GM15510 (cell line): ENCODE results near the gene TMEM131L.

ENCODE experiments used
- POLR2A ChIP-seq: IDR thresholded peaks from 3 replicates; pipeline ENCODE4 v1.6.1; 2011; ENCODE audit warnings: borderline replicate concordance; ENCODE audit not compliant: insufficient read length; ENCODE audit errors: extremely low read depth

Gene TMEM131L

DNA sequence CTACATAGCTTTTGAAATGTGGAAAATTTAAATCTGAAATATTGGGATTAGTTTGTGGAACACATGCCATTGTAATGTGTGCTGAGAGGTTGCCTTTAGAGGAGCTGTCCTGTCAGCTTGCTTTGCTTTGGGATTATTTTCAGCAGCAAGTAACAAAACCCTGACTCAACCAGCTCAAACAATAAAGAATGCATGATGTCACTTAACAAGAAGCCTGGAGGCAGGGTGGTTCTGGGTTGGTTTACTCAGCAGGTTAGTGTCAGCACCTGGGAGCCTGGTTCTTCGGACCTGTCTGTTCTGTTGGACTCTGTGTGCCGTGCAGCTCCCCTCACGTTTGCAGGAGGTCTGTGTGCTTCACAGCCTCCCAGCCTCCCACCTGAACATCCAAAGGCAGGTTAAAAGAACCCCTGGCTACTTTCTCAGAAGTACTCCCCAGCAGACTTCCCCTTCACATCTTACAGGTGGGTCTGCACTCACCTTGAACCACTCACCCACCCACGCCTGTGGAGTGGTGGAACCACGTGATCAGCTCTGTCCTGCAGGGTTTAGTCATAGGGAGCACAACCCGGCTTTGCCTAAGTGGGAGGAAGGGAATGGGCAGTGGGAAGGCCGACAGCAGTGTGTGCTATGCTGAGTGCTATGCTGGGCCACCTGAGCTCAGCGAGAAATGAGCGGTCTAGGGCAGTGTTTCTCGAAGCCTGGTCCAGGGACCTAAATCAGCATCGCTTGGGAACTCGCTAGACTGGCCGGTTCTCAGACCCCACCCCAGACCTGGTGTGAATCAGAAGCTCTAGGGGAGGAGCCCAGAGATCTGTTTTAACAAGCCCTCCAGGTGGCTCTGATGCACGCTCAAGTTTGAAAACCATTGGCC, 20.4 kb downstream of the TMEM131L start:
- no peak for TF ChIP-seq POLR2A

DNA sequence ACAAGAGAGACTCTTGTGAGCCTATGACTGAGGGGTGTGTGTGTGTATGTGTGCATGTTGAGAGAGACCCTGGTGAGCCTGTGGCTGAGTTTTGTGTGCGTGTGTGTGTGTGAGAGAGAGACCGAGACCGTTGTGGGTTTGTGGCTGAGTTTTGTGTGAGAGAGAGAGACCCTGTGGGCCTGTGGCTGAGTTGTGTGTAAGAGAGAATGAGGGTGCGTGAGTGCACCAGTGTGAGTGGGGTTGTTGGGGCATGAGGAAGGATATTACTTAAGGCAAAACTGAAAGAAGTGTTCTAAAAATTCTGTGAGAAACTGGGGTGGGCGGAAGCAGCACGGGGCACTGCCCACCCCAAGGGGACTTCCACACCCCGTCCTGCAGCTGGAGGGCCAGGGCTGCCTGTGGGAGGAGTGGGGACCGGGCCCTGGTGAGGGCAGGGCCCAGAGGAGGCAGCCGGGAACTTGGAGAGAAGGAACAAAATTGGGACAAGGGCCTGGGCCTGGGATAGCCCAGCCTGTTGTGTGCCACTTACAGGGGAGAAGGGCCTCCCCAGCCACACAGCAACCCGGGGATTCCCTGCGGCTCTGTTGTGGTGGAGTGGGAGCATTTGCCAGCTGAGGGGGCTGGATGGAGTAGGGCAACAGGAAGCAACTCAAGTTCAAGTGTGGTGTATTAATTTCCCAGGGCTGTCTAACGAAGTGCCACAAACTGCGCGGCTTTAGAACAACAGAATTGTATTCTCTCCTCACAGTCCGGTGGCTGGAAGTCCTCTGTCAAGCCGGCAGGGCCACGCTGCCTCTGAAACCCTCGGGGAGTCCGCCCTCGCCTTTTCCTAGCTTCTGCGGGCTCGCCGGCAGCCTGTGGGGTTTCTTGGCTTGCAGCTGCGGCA, 22.1 kb downstream of the TMEM131L start:
- peak; percentile 35 for TF ChIP-seq POLR2A

DNA sequence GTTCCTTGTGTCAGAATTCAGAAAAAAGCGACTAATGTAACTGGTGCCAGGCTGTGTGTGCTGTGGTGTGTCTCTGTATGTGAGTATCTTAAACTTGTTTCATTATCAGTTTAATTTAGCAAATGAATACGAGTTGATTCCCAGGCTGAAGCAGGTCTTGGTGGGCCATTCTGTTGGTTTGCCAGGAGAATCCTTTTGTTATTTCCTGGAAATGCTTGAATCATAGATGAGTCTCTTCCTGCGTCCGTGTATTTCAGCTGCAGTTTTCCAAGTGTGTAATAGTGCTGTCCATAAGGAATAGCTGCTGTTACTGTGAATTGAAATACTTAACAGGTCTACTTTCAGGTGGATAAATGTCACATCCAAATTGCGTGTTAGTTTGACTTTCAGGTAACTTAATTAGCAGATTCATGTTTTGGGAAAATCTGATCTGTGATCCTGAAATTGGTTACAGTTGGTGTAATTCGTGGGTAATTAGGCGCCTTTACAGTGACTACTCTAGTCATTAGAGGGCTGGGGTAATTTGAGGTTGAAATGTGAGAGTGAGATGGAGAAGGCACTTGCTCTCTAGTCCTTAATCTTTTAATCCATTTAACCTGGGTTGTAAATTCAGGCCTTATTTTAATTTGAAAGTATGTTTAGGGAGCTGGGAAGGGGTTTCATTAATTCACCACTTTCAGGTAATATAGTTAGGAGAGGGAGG, 23.8 kb downstream of the TMEM131L start:
- TF ChIP-seq POLR2A, result no peak

DNA sequence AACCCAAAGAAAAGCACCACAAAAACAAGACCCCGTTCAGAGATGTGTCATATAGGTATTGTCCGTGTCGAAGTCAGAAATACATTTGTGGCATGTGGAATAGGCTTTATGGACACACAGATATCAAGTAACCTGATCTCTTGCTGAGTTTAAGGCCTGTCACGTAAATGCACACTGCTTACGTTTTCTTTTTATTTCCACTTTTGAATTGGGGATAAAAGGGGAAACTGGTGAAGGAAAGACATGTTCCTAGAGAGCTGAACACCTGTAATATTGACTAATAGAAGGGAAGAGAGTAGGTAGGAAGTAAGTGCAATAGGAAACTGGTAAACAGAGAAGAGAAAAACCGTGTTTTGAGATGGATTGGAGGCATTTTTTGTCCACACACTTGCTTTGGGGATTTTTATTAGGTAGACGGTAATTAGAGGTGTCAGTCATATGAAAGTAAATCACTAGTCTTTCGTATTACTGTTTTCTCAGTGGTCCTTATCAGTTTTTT, 24.9 kb downstream of the TMEM131L start:
- no peak for TF ChIP-seq POLR2A

DNA sequence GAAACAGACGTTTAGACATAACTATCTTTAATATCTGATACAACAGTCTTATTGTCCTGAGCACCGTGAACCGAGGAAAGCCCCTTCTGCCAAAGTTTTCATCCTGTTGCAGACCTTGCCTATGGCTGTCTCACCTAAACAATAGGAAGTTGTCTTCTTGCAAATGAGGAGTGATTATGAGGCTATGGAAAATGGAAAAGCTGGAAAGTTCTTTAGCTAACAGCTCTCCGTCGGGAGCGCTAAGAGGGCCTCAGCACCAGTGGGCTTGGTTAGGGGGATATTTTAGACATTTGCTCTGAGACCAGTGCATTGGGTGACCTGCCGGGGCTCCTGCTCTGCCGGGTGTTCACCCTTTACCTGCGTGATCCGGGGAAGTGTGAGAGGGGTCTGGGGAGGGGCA, 28.4 kb downstream of the TMEM131L start:
- no peak for TF ChIP-seq POLR2A

DNA sequence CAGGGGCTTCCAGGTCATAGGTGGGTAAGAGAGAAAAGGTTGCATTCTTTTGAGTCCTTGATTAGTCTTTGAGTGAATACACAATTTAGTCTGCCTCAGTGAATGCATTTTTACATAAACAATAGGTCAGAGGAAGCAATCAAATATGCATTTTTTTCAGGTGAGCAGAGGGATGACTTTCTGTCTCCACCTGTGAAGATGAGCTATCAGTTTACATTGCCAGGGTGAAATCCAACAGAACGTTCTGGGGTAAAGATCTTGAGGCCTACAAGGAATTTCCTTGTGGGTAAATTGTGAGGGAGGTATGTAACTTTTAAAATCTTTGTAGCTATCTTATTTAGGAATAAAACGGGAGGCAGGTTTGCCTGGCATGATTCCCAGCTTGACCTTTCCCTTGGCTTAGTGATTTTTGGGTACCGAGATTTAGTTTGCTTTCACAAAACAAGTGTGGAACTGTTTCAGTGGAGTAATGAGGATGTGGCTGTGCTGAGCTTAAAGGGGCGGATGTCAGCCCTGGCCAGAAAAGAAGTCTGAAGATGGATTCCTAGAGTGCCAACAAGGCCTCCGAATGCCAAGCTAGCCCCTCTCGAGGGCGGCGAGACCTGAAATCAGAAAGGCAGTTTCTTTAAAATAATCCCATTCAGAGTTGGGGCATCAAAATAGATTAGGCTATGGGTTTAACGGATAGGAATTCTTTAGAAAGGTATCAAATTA, 29.5 kb downstream of the TMEM131L start:
- no peak for TF ChIP-seq POLR2A

DNA sequence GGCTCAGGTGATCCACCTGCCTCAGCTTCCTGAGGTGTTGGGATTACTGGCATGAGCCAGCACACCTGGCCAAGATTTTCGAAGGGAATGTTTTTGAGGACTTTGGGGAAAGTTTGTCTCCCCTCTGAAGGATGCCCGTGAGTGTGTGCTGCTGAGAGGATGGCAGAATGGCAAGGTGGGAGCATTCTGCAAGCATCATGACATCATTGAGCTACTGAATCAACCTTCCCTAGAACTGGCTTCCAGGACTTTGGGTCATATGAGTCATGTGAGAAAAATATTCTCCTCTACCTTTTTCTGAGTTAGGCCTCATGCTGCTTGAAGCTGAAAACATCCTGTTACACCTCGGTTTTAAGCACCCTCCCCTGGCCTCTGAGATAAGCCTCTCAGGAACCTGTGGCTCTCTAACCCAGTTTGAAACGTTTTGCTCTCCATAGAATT, 31.0 kb downstream of the TMEM131L start:
- TF ChIP-seq POLR2A, result no peak

DNA sequence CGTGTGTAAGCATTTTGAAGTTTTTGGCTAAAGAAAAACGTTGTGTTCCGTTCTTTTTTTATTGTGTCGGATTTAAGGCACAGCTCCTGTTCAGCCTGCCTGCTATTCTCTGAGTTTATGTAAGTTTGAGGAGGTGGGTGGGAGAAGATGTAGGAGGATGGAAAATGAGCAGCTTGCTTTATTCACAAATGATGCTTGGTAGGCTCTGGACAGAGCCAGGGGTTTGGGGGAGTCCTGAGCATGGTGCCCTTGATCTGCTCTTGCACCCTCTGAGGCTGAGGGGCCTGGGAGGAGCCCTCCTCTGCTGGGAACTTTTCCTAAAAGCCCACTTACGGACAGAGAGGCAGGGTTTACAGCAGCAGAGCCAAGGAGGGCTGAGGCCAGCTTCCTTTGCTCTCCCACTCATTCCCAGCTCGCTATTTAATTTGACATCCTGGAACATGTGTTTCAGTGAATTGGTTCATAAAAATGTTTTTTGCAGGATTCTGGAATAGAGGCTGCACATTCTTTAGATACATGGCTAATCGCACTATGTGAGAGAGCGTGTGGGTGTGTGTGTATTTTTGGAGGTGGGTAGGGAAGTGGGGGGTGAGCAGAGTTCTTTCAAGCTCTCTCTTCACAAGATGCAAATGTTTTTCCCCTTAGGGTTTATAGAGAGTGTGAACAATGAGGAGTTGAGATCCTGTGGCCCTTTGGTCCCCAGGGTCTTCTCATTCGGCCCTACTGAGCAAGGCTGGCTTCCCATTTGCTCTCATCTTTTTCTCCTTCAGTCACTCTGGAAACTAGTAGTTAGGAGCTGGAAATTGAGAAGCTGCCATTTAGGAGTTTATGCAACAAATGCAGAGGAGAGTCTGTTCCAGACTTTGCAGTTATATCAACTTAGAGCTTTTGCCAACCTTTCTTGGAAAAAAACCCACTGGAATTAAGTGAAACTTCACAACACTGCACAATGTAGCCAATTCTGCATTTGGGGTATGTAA, 32.1 kb downstream of the TMEM131L start:
- TF ChIP-seq POLR2A, result no peak

DNA sequence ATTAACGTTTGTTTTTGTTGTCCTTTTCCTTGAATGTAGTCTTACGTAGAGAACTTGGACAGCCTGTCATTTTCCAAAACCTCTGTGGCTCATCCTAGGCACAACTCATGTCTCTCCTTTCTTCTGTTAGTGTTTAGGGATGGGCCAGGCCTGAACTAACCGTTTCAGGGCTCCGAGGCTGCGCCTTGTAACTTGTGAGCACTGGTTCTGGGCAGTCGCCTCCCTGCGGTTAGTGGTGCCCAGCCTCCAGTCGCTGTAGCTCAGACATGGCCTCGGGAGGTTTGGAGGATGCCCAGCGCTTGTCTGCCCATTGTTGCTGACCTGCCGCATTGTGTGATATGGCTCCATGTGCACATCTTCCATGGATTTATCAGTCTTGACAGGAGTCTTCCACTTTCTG, 32.8 kb downstream of the TMEM131L start:
- no peak for TF ChIP-seq POLR2A

DNA sequence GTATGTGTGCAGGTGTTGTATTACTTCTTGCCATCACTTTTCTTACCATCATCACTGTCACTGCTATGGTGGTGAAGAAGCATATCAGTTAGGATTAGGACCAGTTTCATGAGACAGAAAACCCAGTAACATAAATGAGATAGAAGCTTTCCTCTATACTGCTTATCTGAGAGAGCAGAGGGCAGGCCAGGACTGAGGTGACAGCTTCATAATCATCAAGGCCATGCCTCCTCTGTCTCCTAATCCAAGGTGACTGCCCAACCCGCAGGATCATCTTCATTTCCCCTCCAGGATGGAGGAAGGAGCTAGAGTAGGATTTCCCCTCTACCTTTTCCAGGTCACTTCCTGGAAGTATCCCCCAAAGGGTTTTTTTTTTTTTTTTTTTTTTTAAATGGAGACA, 35.4 kb downstream of the TMEM131L start:
- TF ChIP-seq POLR2A, result no peak

DNA sequence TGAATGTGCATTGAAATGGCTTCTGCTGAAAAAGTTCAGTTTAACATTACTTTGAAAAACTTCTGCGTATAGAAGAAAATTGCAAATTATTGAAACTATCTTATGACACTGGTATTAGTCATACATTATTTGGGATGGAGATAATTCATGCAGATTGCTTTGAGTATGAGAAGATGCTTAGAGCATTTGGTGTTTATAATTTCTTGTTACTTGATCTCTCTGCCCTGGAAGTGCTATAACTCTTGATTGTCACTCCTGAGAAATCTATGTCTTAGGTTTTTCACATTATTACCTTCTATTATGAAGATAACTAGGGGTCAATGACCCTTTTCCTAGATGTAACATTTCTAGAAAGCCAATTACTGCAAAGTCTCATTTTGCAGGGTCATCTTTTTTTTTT, 36.4 kb downstream of the TMEM131L start:
- TF ChIP-seq POLR2A, result no peak

DNA sequence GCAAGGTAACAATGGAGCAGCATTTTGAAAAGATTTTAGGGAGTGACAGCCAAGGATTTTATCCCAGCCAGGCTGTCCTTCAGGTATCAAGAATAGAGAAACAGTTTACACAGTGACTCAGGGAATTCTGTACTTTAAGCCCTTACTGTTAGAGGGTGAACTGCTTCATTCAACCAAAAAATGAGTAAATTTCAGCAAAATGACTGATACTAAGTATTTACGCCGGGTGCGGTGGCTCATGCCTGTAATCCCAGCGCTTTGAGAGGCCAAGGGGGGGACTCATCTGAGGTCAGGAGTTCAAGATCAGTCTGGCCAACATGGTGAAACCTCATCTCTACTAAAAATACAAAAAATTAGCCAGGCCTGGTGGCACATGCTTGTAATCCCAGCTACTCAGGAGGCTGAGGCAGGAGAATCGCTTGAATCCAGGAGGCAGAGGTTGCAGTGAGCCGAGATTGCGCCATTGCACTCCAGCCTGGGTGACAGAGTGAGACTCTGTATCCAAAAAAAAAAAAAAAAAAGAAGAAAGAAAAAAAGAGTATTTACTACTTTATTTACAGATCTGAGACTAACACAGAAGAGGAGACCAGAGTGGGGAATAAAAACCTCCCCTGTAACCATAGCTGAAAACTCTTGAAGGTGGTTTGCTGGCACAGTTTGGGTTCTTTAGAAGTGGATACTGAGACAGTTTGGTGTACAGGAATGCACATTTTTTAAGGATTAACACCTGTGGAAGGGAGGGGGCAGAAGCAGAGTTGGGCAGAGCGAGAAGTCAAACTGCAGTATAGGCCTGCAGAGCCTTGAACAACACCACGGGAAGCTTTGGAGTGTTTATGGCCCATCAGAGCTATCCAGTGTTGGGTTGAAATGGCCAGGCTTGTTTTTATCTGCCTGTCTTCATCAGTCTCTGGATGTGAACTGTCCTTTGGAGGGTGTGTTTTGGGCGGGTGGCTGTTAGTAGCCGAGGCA, 40.5 kb downstream of the TMEM131L start:
- TF ChIP-seq POLR2A, result no peak
